ENCODE measurements around the gene TRPM2.

DNA sequence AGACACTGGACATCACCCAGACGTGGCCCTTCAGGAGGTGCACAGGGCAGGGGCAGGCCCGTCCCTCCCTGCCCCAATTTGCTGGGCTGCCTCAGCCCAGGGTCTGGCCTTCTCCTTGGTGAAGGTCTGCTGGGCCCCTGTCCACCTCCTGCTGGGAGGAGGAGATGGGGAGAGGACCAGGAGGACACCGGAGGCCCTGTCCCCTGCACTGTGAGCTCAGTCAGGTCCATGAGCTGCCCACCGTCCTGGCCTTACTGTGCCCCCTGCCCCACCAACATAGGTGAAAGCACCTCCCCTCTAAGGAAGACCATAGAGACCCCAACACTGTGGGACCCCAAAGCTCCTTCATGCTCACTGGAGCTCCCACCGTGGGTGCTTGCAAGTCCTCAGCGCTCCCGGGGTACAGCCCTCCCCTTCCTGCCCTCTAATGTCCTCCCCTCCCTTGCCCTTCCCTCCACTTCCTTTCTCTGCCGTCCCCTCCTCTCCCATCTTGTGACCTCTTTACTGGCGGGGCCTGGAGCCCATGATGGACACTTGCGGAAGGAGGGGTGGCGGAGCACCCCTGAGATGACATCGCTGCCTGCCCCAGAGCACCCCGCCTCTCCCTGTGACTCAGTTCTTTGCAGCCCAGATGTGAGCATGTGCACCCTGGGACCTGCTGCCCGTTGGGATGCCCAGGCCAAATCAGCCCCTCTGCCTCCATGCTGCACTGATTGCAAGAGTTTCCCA, 106.5 kb downstream of the TRPM2 start:
- no peak for TF ChIP-seq POLR2A (IDR thresholded peaks at IDR 0.05; ENCODE audit: low read length)
- no peak for TF ChIP-seq GATA1 (IDR thresholded peaks at IDR 0.05; ENCODE audit: low read depth, low read length)
